Liver (tissue), 9 donors: Measurements from ENCODE around the gene ANKRD60. TPM values are rescaled to one million over a fixed set of nuclear protein-coding genes. Genes with fewer than 3 reads are reported as not detected.

Experiments used
- DNase-seq: peaks from one replicate; pipeline ENCODE4 v3.0.0-alpha.2; 2017; ENCODE audit warnings: low spot score
- H3K27ac ChIP-seq, 2 donors: one replicate each; pipeline ENCODE4 v1.7.0; 2013; ENCODE audit warnings: inconsistent platforms in 2 of 2, low read length in 2 of 2, control low read depth in 1 of 2, low read depth in 1 of 2, mild to moderate bottlenecking in 1 of 2
- H3K27me3 ChIP-seq, 4 donors: one replicate each; pipeline versions ENCODE4 v1.6.1 to v1.7.0; 2013; ENCODE audit warnings: low read length in 3 of 4, inconsistent platforms in 1 of 4, mild to moderate bottlenecking in 1 of 4, moderate library complexity in 1 of 4; ENCODE audit not compliant: control insufficient read depth in 4 of 4, insufficient read depth in 4 of 4
- H3K36me3 ChIP-seq, 4 donors: one replicate each; pipeline versions ENCODE4 v1.6.1 to v1.7.0; 2013; ENCODE audit warnings: low read length in 3 of 4, mild to moderate bottlenecking in 3 of 4, low read depth in 1 of 4, moderate library complexity in 1 of 4; ENCODE audit not compliant: control insufficient read depth in 4 of 4, insufficient read depth in 3 of 4
- H3K4me1 ChIP-seq, 4 donors: one replicate each; pipeline versions ENCODE4 v1.6.1 to v1.7.0; 2013; ENCODE audit warnings: low read length in 3 of 4, mild to moderate bottlenecking in 3 of 4, moderate library complexity in 1 of 4; ENCODE audit not compliant: control insufficient read depth in 4 of 4, insufficient read depth in 4 of 4
- H3K4me3 ChIP-seq, 3 donors: one replicate each; pipeline versions ENCODE4 v1.6.1 to v1.7.0; 2013; ENCODE audit warnings: low read length in 3 of 3, control low read depth in 1 of 3, low read depth in 1 of 3, mild to moderate bottlenecking in 1 of 3
- H3K9ac ChIP-seq, 2 donors: one replicate each; pipeline ENCODE4 v1.7.0; 2013; ENCODE audit warnings: low read length in 2 of 2, mild to moderate bottlenecking in 2 of 2, moderate library complexity in 2 of 2, control low read depth in 1 of 2, low read depth in 1 of 2
- H3K9me3 ChIP-seq, 4 donors: one replicate each; pipeline versions ENCODE4 v1.6.1 to v1.7.0; 2013; ENCODE audit warnings: low read length in 3 of 4; ENCODE audit not compliant: control insufficient read depth in 4 of 4
- ATF3 ChIP-seq: IDR thresholded peaks from 2 replicates; pipeline ENCODE4 v1.6.1; 2016; ENCODE audit warnings: antibody characterized with exemption
- EGR1 ChIP-seq, 2 donors: IDR thresholded peaks; 2 replicates each; pipeline ENCODE4 v1.6.1; 2016 to 2018; ENCODE audit warnings: antibody characterized with exemption in 2 of 2, low read depth in 2 of 2
- FOXA2 ChIP-seq: IDR thresholded peaks from 2 replicates; pipeline ENCODE4 v1.6.1; 2016; ENCODE audit warnings: antibody characterized with exemption
- GABPA ChIP-seq, 2 donors: IDR thresholded peaks in 1 of 2; conservative IDR thresholded peaks in 1 of 2; 2 replicates each; pipeline ENCODE4 v1.6.1; 2016; ENCODE audit warnings: antibody characterized with exemption in 2 of 2, mild to moderate bottlenecking in 1 of 2, moderate library complexity in 1 of 2
- HNF4A ChIP-seq, 2 donors: conservative IDR thresholded peaks; 2 replicates each; pipeline ENCODE4 v1.6.1; 2016; ENCODE audit warnings: antibody characterized with exemption in 2 of 2, mild to moderate bottlenecking in 2 of 2
- HNF4G ChIP-seq: IDR thresholded peaks from 2 replicates; pipeline ENCODE4 v1.6.1; 2016; ENCODE audit warnings: antibody characterized with exemption
- JUND ChIP-seq, 2 donors: IDR thresholded peaks; 2 replicates each; pipeline ENCODE4 v1.6.1; 2016; ENCODE audit warnings: antibody characterized with exemption in 2 of 2
- RAD21 ChIP-seq, 2 donors: IDR thresholded peaks; 2 replicates each; pipeline ENCODE4 v1.6.1; 2016; ENCODE audit warnings: antibody characterized with exemption in 2 of 2, mild to moderate bottlenecking in 2 of 2
- REST ChIP-seq: IDR thresholded peaks from 2 replicates; pipeline ENCODE4 v1.6.1; 2016; ENCODE audit warnings: antibody characterized with exemption, mild to moderate bottlenecking
- RXRA ChIP-seq, 2 donors: IDR thresholded peaks; 2 replicates each; pipeline ENCODE4 v1.6.1; 2017 to 2018; ENCODE audit warnings: antibody characterized with exemption in 2 of 2, mild to moderate bottlenecking in 1 of 2
- SP1 ChIP-seq: IDR thresholded peaks from 2 replicates; pipeline ENCODE4 v1.6.1; 2018; ENCODE audit warnings: antibody characterized with exemption, mild to moderate bottlenecking
- TAF1 ChIP-seq: conservative IDR thresholded peaks from 2 replicates; pipeline ENCODE4 v1.6.1; 2016; ENCODE audit warnings: antibody characterized with exemption, mild to moderate bottlenecking
- ZBTB33 ChIP-seq: IDR thresholded peaks from 2 replicates; pipeline ENCODE4 v1.6.1; 2016; ENCODE audit warnings: antibody characterized with exemption
- WGBS: extraction: QIAGEN DNeasy Blood & Tissue Kit; methylation state at CpG from one replicate; pipeline ENCODE4 v1.1.7; 2013; 5-methylcytosine and 5-hydroxymethylcytosine counted together
- polyA plus RNA-seq, 2 donors: library from polyadenylated mRNA; stranded (reverse) in 1 of 2; unstranded in 1 of 2; fragments of 200-250 nt in 1 of 2; fragments of >200 nt in 1 of 2; fragmentation: Nextera tagmentation in 1 of 2; extraction: Ambion mirVana in 1 of 2; gene quantifications; one replicate each; pipeline versions ENCODE4 v1.2.1 to v1.2.3, GENCODE V29; 2013 to 2015
- total RNA-seq, 2 donors: library from RNA; depleted of rRNA; stranded (reverse); fragments of >200 nt; gene quantifications; one replicate each; pipeline ENCODE4 v1.2.3, GENCODE V29; 2014
- donor health status: healthy.
- donor health status: healthy.
- donor health status: healthy.
- donor health status: healthy.
- donor health status: healthy.

Gene ANKRD60
- total and polyA plus RNA-seq, 4 donors = not detected

GRCh38 chr20:58192065-58192464, 36.4 kb downstream of the ANKRD60 start:
- no peak overlapping the region for H3K9ac ChIP-seq
- H3K9me3 ChIP-seq = no peaks in the 10 kb centered on the region
- 77% methylated on average over 10 of the region's 10 CpGs for WGBS
- peaks cover 0 to 7% (median 0%) of the 10 kb centered on the region in 4 donors for H3K27me3 ChIP-seq
- no peak overlapping the region for H3K4me3 ChIP-seq
- H3K4me1 ChIP-seq = no peaks in the 10 kb centered on the region
- H3K27ac ChIP-seq = no peak overlapping the region
- DNase-seq = no peak
- TF ChIP-seq REST (no peak), FOXA2 (no peak), HNF4G (no peak), HNF4A (conservative IDR thresholded peaks at IDR 0.05) (no peak), RXRA (IDR thresholded peaks at IDR 0.05) (no peak), JUND (IDR thresholded peaks at IDR 0.05) (no peak), GABPA (IDR thresholded peaks at IDR 0.05 in 1 of 2, conservative IDR thresholded peaks at IDR 0.05 in 1 of 2) (no peak), SP1 (no peak)
- H3K36me3 ChIP-seq = no peaks in the 10 kb centered on the region

- WGBS = 29% methylated on average over 2 of the region's 2 CpGs
- Histone ChIP-seq H3K27me3 (peaks cover 0 to 11% (median 0%) of the 10 kb centered on the region in 4 donors), H3K9ac (no peak overlapping the region)
Observed at GRCh38 chr20:58188527-58188926, 39.9 kb downstream of the ANKRD60 start.

DNA sequence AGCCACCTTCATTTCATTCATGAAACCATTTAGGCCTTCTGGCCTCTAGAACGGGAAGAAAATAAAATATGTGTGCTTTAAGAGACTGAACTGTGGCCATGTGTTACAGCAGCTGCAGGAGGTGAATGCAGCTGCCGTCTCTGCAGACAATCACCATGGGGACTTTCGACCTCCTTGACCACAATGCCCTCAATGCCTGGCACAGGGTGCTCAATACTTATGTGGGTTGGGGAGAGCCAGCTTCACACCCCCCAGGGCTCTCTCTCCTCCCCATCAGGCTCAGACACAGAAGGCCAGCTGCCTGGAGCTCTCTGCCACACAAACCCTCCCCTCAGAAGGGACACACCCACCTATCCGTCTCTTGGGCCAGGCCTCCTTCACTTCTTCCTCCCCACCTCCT, 43.5 kb downstream of the ANKRD60 start:
- Histone ChIP-seq H3K4me3 (no peak overlapping the region), H3K27ac (no peak overlapping the region), H3K9me3 (peaks cover 0 to 6% (median 0%) of the 10 kb centered on the region in 4 donors), H3K27me3 (peaks cover 0 to 15% (median 2%) of the 10 kb centered on the region in 4 donors), H3K9ac (no peak overlapping the region), H3K36me3 (no peaks in the 10 kb centered on the region), H3K4me1 (no peaks in the 10 kb centered on the region)
- 82% methylated on average over 4 of the region's 4 CpGs for WGBS
- DNase-seq = no peak
- TF ChIP-seq ATF3 (no peak), TAF1 (no peak), RAD21 (IDR thresholded peaks at IDR 0.05) (no peak), ZBTB33 (no peak), EGR1 (IDR thresholded peaks at IDR 0.05; ENCODE audit: low read depth in 2 of 2) (no peak), SP1 (no peak), FOXA2 (no peak), HNF4A (conservative IDR thresholded peaks at IDR 0.05) (no peak)

More at GRCh38 chr20:58188527-58188926, 39.9 kb downstream of the ANKRD60 start:
- Histone ChIP-seq H3K4me3 (no peak overlapping the region), H3K4me1 (no peaks in the 10 kb centered on the region), H3K27ac (no peak overlapping the region), H3K36me3 (no peaks in the 10 kb centered on the region), H3K9me3 (peaks cover 0 to 6% (median 0%) of the 10 kb centered on the region in 4 donors)
- TF ChIP-seq JUND (IDR thresholded peaks at IDR 0.05) = no peak
- no peak for DNase-seq
